GM23338 (cell line): ENCODE measurements around the gene TMEM185B.

Experiments
- CREB1 ChIP-seq: fragments of 250-450 bp; sonication (Bioruptor Pico); IDR thresholded peaks from 2 replicates; pipeline ENCODE4 v1.5.0; 2020; ENCODE audit warnings: low read depth, mild to moderate bottlenecking, moderate library complexity
- EZH2 ChIP-seq: fragments of 200-600 bp; sonication (generic); IDR thresholded peaks from one replicate; pipeline ENCODE4 v1.8.0; 2017; ENCODE audit warnings: antibody characterized with exemption, mild to moderate bottlenecking, low read depth; ENCODE audit not compliant: unreplicated experiment
- EZH2phosphoT487 ChIP-seq: fragments of 200-600 bp; sonication (generic); IDR thresholded peaks from one replicate; pipeline ENCODE4 v1.8.1; 2018; ENCODE audit warnings: antibody characterized with exemption; ENCODE audit not compliant: unreplicated experiment
- JUNB ChIP-seq: IDR thresholded peaks from one replicate; pipeline ENCODE4 v1.6.1; 2016; ENCODE audit warnings: antibody characterized with exemption; ENCODE audit not compliant: unreplicated experiment
- NANOG ChIP-seq: IDR thresholded peaks from 2 replicates; pipeline ENCODE4 v1.6.1; 2016; ENCODE audit warnings: antibody characterized with exemption, borderline replicate concordance
- POLR2AphosphoS5 ChIP-seq: IDR thresholded peaks from 2 replicates; pipeline ENCODE4 v1.6.1; 2016; ENCODE audit warnings: antibody characterized with exemption, low read depth
- ZNF114 ChIP-seq: fragments of 250-450 bp; sonication (Bioruptor Pico); IDR thresholded peaks from 2 replicates; pipeline ENCODE4 v1.5.0; 2020; ENCODE audit warnings: mild to moderate bottlenecking, moderate library complexity
- ZNF331 ChIP-seq: fragments of 250-450 bp; sonication (Bioruptor Pico); IDR thresholded peaks from 2 replicates; pipeline ENCODE4 v1.5.0; 2020; ENCODE audit warnings: low read depth, mild to moderate bottlenecking, moderate library complexity
- TF ChIP-seq, protein P1 (sequence below), 2 experiments: fragments of 200-600 bp in 1 of 2; sonication (generic) in 1 of 2; conservative IDR thresholded peaks; 2 replicates each; pipeline versions ENCODE4 v1.5.1 to v1.6.1; 2016 to 2017; ENCODE audit warnings: antibody characterized with exemption in 2 of 2, low read depth in 2 of 2, mild to moderate bottlenecking in 2 of 2, moderate library complexity in 1 of 2

DNA sequence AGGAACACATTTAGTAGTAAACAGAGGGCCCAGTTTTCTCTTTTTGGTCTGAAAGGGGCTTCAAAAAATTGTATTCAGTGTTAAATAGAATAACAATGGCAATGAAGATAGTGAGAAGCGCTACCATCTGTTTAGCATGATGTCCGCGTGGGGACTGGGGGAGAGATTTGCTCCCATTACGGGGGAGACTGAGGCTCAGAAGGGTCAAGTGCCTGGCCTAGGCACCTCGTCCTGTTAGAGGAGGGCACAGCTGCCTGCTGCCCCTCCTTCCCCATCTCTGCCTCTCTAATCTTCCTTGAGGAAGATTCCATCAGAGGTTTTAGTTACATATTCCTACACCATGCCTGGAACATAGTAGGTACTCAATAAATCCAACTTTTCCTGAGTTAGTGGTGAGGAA, 10.1 kb upstream of the TMEM185B start:
- TF ChIP-seq EZH2phosphoT487 (no peak), EZH2 (no peak), NANOG (no peak), POLR2AphosphoS5 (no peak), ZNF331 (CRISPR knock-in tag) (no peak), CREB1 (CRISPR knock-in tag) (no peak), ZNF114 (no peak), JUNB (no peak)
- TF ChIP-seq, protein P1, sequence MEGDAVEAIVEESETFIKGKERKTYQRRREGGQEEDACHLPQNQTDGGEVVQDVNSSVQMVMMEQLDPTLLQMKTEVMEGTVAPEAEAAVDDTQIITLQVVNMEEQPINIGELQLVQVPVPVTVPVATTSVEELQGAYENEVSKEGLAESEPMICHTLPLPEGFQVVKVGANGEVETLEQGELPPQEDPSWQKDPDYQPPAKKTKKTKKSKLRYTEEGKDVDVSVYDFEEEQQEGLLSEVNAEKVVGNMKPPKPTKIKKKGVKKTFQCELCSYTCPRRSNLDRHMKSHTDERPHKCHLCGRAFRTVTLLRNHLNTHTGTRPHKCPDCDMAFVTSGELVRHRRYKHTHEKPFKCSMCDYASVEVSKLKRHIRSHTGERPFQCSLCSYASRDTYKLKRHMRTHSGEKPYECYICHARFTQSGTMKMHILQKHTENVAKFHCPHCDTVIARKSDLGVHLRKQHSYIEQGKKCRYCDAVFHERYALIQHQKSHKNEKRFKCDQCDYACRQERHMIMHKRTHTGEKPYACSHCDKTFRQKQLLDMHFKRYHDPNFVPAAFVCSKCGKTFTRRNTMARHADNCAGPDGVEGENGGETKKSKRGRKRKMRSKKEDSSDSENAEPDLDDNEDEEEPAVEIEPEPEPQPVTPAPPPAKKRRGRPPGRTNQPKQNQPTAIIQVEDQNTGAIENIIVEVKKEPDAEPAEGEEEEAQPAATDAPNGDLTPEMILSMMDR (conservative IDR thresholded peaks at IDR 0.05; ENCODE audit: low read depth in 2 of 2) = no peak
